Measurements from ENCODE around the gene SEMA7A.

DNA sequence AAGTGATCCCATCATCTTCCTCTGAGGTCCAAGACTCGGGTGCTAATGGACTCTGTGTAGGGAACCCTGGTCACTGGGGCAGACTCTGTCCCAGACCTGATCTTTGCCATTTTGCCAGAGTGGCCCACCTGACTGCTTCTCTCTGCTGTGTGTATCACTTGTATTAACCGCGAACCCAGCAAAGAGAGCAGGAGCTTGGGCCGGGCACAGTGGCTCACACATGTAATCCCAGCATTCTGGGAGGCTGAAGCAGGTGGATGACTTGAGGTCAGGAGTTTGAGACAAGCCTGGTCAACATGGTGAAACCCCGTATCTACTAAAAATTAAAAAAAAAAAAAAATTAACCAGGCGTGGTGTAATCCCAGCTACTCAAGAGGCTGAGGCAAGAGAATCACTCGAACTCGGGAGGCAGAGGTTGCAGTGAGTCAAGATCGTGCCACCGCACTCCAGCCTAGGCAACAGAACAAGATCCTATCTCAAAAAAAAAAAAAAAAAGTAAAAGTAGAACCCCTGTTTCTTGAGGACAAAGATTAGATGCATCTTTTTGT, 33.4 kb downstream of the SEMA7A start:
- TF ChIP-seq, protein P1, sequence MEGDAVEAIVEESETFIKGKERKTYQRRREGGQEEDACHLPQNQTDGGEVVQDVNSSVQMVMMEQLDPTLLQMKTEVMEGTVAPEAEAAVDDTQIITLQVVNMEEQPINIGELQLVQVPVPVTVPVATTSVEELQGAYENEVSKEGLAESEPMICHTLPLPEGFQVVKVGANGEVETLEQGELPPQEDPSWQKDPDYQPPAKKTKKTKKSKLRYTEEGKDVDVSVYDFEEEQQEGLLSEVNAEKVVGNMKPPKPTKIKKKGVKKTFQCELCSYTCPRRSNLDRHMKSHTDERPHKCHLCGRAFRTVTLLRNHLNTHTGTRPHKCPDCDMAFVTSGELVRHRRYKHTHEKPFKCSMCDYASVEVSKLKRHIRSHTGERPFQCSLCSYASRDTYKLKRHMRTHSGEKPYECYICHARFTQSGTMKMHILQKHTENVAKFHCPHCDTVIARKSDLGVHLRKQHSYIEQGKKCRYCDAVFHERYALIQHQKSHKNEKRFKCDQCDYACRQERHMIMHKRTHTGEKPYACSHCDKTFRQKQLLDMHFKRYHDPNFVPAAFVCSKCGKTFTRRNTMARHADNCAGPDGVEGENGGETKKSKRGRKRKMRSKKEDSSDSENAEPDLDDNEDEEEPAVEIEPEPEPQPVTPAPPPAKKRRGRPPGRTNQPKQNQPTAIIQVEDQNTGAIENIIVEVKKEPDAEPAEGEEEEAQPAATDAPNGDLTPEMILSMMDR (conservative IDR thresholded peaks at IDR 0.05; ENCODE audit: low read depth, low read length) = no peak
- TF ChIP-seq EZH2 (IDR thresholded peaks at IDR 0.05; ENCODE audit: borderline replicate concordance, low read depth, low read length, poor library complexity, severe bottlenecking) = no peak

All from A673 (cell line).